WTC11 (cell line): Measurements from ENCODE around the gene CST9. TPM values are rescaled to one million over a fixed set of nuclear protein-coding genes. Genes with fewer than 3 reads are reported as not detected.

Experiments used
- ATAC-seq: fragments of 200-7000 bp; cut with Tn5 transposase; 2 replicates; pipeline ENCODE4 v1.10.0; 2021; ENCODE audit warnings: mild to moderate bottlenecking, moderate library complexity
- CTCF ChIA-PET: fragments of 300-600 bp; sonication (Branson Sonifier 250); formaldehyde crosslinking; loops from one replicate; lab custom pipeline; 2021; ENCODE audit warnings: antibody characterized with exemption; lab: Charles Lee
- POLR2A ChIA-PET: fragments of 350-600 bp; sonication (Branson Sonifier 250); formaldehyde crosslinking; loops from one replicate; lab custom pipeline; 2021; ENCODE audit warnings: antibody characterized with exemption; lab: Charles Lee
- DNase-seq: peaks from one replicate; pipeline ENCODE4 v3.0.0; 2021; ENCODE audit warnings: low spot score
- H3K27ac Mint-ChIP-seq: 2 replicates; pipeline ENCODE4 v1.8.0; 2021; ENCODE audit warnings: mixed read lengths
- H3K27me3 Mint-ChIP-seq: 2 replicates; pipeline ENCODE4 v1.8.0; 2021; ENCODE audit warnings: low read depth, mild to moderate bottlenecking, moderate library complexity, mixed read lengths
- H3K36me3 Mint-ChIP-seq: 2 replicates; pipeline ENCODE4 v1.8.0; 2021; ENCODE audit warnings: mixed read lengths
- H3K4me1 Mint-ChIP-seq: 2 replicates; pipeline ENCODE4 v1.8.0; 2022; ENCODE audit warnings: mixed read lengths
- H3K4me3 Mint-ChIP-seq: 2 replicates; pipeline ENCODE4 v1.8.0; 2021; ENCODE audit warnings: mild to moderate bottlenecking, moderate library complexity, mixed read lengths
- H3K9me3 Mint-ChIP-seq: 2 replicates; pipeline ENCODE4 v1.8.0; 2021; ENCODE audit warnings: mixed read lengths
- EMX1 ChIP-seq: fragments of 250-450 bp; sonication (Bioruptor Pico); IDR thresholded peaks from 2 replicates; pipeline ENCODE4 v1.8.0; 2021; ENCODE audit warnings: mild to moderate bottlenecking
- FOXP1 ChIP-seq: sonication (generic); formaldehyde crosslinking; IDR thresholded peaks from 2 replicates; pipeline ENCODE4 v1.8.0; 2022; ENCODE audit warnings: missing genetic modification reagents, mild to moderate bottlenecking, moderate library complexity, borderline replicate concordance
- GRHL2 ChIP-seq: fragments of 250-450 bp; sonication (Bioruptor Pico); IDR thresholded peaks from 2 replicates; pipeline ENCODE4 v1.8.0; 2022; ENCODE audit warnings: mild to moderate bottlenecking, moderate library complexity; ENCODE audit not compliant: insufficient replicate concordance, severe bottlenecking
- GTF2I ChIP-seq: fragments of 250-450 bp; sonication (Bioruptor Pico); conservative IDR thresholded peaks from 2 replicates; pipeline ENCODE4 v1.4.0; 2021; ENCODE audit warnings: mild to moderate bottlenecking
- IRF2 ChIP-seq: sonication (generic); formaldehyde crosslinking; IDR thresholded peaks from 2 replicates; pipeline ENCODE4 v1.8.0; 2022; ENCODE audit warnings: low read depth, missing genetic modification reagents, borderline replicate concordance
- MYBL2 ChIP-seq: sonication (generic); formaldehyde crosslinking; IDR thresholded peaks from 2 replicates; pipeline ENCODE4 v1.8.1; 2023; ENCODE audit warnings: mild to moderate bottlenecking, moderate library complexity, missing genetic modification reagents
- NFATC4 ChIP-seq: fragments of 250-450 bp; sonication (Bioruptor Pico); IDR thresholded peaks from 2 replicates; pipeline ENCODE4 v1.9.0; 2021; ENCODE audit warnings: mild to moderate bottlenecking
- NR3C1 ChIP-seq: sonication (generic); formaldehyde crosslinking; conservative IDR thresholded peaks from 2 replicates; pipeline ENCODE4 v1.8.1; 2023; ENCODE audit warnings: low read depth, mild to moderate bottlenecking, missing genetic modification reagents
- RORB ChIP-seq: fragments of 250-450 bp; sonication (Bioruptor Pico); IDR thresholded peaks from 2 replicates; pipeline ENCODE4 v1.9.0; 2021; ENCODE audit warnings: mild to moderate bottlenecking
- SOX15 ChIP-seq: fragments of 250-450 bp; sonication (Bioruptor Pico); IDR thresholded peaks from 2 replicates; pipeline ENCODE4 v1.9.0; 2021; ENCODE audit warnings: mild to moderate bottlenecking
- SP1 ChIP-seq: sonication (generic); formaldehyde crosslinking; conservative IDR thresholded peaks from 2 replicates; pipeline ENCODE4 v1.8.1; 2022; ENCODE audit warnings: missing genetic modification reagents
- TCF7 ChIP-seq: sonication (generic); formaldehyde crosslinking; IDR thresholded peaks from 2 replicates; pipeline ENCODE4 v1.8.0; 2022; ENCODE audit warnings: mild to moderate bottlenecking, low read depth, missing genetic modification reagents, moderate library complexity
- ZNF219 ChIP-seq: sonication (generic); formaldehyde crosslinking; IDR thresholded peaks from 2 replicates; pipeline ENCODE4 v1.8.0; 2023; ENCODE audit warnings: missing genetic modification reagents, mild to moderate bottlenecking, borderline replicate concordance
- ZNF416 ChIP-seq: fragments of 250-450 bp; sonication (Bioruptor Pico); IDR thresholded peaks from 2 replicates; pipeline ENCODE4 v1.9.0; 2021; ENCODE audit warnings: mild to moderate bottlenecking, inconsistent platforms
- total RNA-seq: library from RNA; stranded (reverse); gene quantifications from 3 replicates; pipeline ENCODE4 v1.2.3, GENCODE V29; 2021
- TF ChIP-seq, protein P1 (sequence below): fragments of 250-450 bp; sonication (Bioruptor Pico); IDR thresholded peaks from 2 replicates; pipeline ENCODE4 v1.9.0; 2021; ENCODE audit warnings: mild to moderate bottlenecking, borderline replicate concordance
- TF ChIP-seq, protein P2 (sequence below): sonication (generic); formaldehyde crosslinking; IDR thresholded peaks from 2 replicates; pipeline ENCODE4 v1.8.1; 2022; ENCODE audit warnings: low read depth, mild to moderate bottlenecking, moderate library complexity, missing genetic modification reagents, borderline replicate concordance
- TF ChIP-seq, protein P3 (sequence below): sonication (generic); formaldehyde crosslinking; conservative IDR thresholded peaks from 2 replicates; pipeline ENCODE4 v1.8.1; 2022; ENCODE audit warnings: mild to moderate bottlenecking, missing genetic modification reagents
- TF ChIP-seq, protein P4 (sequence below): sonication (generic); formaldehyde crosslinking; IDR thresholded peaks from 2 replicates; pipeline ENCODE4 v1.8.1; 2022; ENCODE audit warnings: mild to moderate bottlenecking, moderate library complexity, missing genetic modification reagents
- TF ChIP-seq, protein P5 (sequence below): fragments of 250-450 bp; sonication (Bioruptor Pico); IDR thresholded peaks from 2 replicates; pipeline ENCODE4 v1.9.0; 2021; ENCODE audit warnings: mild to moderate bottlenecking
- TF ChIP-seq, protein P6 (sequence below): sonication (generic); formaldehyde crosslinking; IDR thresholded peaks from 2 replicates; pipeline ENCODE4 v1.8.1; 2023; ENCODE audit warnings: mild to moderate bottlenecking, missing genetic modification reagents, moderate library complexity
- TF ChIP-seq, protein P7 (sequence below): sonication (generic); formaldehyde crosslinking; IDR thresholded peaks from 2 replicates; pipeline ENCODE4 v1.8.0; 2023; ENCODE audit warnings: mild to moderate bottlenecking, missing genetic modification reagents

CST9 gene
- total RNA-seq, 1 experiment from 2014 or later, result not detected

DNA sequence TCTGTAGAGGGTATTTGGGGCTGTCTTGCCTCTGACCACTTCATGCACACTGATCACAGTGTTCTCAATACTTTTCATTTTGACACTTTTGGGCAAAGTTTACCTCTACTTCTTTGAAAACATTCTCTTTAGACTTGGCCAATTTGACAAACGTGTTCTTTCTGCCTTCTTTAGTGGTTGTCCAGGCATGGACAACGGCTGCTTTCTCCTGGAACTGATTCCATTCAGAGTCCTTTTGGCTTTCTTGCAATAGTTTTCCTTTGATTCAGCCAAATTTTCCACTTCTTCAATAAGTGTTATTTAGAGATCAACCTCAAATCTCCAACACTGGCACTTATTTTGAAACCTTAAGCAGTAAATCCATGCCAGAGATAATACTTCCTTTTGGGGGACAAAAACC lies 6.7 kb upstream of the CST9 start (continued):
- TF ChIP-seq, protein P1, sequence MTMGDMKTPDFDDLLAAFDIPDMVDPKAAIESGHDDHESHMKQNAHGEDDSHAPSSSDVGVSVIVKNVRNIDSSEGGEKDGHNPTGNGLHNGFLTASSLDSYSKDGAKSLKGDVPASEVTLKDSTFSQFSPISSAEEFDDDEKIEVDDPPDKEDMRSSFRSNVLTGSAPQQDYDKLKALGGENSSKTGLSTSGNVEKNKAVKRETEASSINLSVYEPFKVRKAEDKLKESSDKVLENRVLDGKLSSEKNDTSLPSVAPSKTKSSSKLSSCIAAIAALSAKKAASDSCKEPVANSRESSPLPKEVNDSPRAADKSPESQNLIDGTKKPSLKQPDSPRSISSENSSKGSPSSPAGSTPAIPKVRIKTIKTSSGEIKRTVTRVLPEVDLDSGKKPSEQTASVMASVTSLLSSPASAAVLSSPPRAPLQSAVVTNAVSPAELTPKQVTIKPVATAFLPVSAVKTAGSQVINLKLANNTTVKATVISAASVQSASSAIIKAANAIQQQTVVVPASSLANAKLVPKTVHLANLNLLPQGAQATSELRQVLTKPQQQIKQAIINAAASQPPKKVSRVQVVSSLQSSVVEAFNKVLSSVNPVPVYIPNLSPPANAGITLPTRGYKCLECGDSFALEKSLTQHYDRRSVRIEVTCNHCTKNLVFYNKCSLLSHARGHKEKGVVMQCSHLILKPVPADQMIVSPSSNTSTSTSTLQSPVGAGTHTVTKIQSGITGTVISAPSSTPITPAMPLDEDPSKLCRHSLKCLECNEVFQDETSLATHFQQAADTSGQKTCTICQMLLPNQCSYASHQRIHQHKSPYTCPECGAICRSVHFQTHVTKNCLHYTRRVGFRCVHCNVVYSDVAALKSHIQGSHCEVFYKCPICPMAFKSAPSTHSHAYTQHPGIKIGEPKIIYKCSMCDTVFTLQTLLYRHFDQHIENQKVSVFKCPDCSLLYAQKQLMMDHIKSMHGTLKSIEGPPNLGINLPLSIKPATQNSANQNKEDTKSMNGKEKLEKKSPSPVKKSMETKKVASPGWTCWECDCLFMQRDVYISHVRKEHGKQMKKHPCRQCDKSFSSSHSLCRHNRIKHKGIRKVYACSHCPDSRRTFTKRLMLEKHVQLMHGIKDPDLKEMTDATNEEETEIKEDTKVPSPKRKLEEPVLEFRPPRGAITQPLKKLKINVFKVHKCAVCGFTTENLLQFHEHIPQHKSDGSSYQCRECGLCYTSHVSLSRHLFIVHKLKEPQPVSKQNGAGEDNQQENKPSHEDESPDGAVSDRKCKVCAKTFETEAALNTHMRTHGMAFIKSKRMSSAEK (CRISPR knock-in tag), result no peak
- TF ChIP-seq RORB (CRISPR knock-in tag) (no peak), GTF2I (CRISPR knock-in tag) (no peak), NR3C1 (CRISPR knock-in tag) (no peak), IRF2 (CRISPR knock-in tag) (no peak), ZNF219 (CRISPR knock-in tag) (no peak)
- TF ChIP-seq, all 79 proteins: peak for 0

DNA sequence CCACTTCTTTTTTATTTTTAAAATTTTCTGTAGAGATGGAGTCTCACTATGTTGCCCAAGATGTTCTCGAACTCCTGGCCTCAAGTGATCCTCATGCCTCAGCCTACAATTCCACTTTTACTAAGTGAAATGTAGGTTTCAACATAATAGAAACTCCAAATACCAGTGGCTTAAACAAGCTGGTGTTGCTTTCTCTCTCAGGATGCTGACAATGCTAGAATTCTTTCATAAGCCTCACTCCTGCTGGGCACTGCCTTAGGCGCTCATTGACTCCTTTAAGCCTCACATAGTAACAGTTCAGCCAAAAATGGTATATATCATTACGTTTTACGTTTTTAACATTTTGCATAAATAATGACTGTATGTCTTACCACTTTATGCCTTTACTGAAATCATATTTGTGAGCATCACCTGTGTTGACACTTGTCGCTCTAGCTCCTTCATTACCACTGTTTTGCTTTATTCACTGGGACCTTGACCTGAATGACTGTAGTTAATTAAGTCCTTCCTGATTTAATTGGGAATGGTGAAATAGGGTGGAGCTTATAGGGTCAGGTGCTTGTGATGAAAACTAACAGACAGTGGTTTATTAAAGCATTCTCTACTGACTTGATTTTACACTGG lies 3.9 kb upstream of the CST9 start:
- Mint-ChIP-seq H3K27me3 (peaks cover 10% of the 10 kb centered on the region; the same call in 1 of the 2 replicates), H3K4me3 (no peak overlapping the region), H3K36me3 (no peaks in the 10 kb centered on the region), H3K27ac (no peak overlapping the region), H3K9me3 (no peaks in the 10 kb centered on the region), H3K4me1 (peaks cover 22% of the 10 kb centered on the region)
- no peak for DNase-seq
- no peak for ATAC-seq
- ChIA-PET POLR2A (no interaction called here), CTCF (interaction anchor here (0.8 to 4.1 kb wide), 4 partner anchors 11 to 167 kb away, joined by 3 to 56 read pairs (median 12); no protein-coding TSS in a partner anchor)
- TF ChIP-seq, protein P2, sequence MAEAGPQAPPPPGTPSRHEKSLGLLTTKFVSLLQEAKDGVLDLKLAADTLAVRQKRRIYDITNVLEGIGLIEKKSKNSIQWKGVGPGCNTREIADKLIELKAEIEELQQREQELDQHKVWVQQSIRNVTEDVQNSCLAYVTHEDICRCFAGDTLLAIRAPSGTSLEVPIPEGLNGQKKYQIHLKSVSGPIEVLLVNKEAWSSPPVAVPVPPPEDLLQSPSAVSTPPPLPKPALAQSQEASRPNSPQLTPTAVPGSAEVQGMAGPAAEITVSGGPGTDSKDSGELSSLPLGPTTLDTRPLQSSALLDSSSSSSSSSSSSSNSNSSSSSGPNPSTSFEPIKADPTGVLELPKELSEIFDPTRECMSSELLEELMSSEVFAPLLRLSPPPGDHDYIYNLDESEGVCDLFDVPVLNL (CRISPR knock-in tag), result no peak
- TF ChIP-seq EMX1 (CRISPR knock-in tag), result no peak
- TF ChIP-seq, protein P3, sequence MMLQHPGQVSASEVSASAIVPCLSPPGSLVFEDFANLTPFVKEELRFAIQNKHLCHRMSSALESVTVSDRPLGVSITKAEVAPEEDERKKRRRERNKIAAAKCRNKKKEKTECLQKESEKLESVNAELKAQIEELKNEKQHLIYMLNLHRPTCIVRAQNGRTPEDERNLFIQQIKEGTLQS, result no peak

DNA sequence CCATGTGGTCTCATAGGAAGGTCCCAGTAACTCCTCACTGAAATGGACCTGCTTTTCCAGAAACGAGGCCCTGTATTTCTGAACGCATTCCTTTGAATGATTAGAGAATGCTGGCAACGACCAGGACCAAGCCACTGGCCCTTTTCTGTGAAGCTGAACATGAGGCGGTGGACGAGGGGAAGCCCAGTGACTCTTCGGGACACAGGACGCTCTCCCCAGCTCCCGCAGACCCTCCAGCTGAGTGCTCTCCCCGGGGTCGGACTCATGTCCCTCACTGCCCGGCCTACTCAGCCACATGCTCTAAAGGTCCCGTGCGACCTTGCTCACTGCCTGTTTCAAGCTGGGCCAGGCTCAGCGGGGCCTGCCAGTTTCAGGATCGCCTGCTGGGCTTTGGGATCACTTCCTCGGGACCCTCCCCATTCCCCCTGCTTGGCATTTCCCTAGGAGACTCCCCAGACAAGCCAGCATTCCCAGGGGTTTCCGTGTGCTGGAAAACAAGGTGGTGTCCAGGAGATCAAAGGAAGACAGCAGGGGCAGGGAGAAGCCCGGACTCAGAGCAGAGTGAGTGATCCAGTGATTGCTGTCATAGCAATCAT lies 2.6 kb upstream of the CST9 start:
- DNase-seq, result no peak
- POLR2A ChIA-PET, result no interaction called here
- TF ChIP-seq, protein P4, sequence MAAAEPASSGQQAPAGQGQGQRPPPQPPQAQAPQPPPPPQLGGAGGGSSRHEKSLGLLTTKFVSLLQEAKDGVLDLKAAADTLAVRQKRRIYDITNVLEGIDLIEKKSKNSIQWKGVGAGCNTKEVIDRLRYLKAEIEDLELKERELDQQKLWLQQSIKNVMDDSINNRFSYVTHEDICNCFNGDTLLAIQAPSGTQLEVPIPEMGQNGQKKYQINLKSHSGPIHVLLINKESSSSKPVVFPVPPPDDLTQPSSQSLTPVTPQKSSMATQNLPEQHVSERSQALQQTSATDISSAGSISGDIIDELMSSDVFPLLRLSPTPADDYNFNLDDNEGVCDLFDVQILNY, result no peak
- TF ChIP-seq GTF2I (CRISPR knock-in tag), result no peak
- TF ChIP-seq, protein P5, sequence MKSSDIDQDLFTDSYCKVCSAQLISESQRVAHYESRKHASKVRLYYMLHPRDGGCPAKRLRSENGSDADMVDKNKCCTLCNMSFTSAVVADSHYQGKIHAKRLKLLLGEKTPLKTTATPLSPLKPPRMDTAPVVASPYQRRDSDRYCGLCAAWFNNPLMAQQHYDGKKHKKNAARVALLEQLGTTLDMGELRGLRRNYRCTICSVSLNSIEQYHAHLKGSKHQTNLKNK, result no peak
- TF ChIP-seq, protein P6, sequence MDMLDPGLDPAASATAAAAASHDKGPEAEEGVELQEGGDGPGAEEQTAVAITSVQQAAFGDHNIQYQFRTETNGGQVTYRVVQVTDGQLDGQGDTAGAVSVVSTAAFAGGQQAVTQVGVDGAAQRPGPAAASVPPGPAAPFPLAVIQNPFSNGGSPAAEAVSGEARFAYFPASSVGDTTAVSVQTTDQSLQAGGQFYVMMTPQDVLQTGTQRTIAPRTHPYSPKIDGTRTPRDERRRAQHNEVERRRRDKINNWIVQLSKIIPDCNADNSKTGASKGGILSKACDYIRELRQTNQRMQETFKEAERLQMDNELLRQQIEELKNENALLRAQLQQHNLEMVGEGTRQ (CRISPR knock-in tag), result no peak
- TF ChIP-seq, protein P7, sequence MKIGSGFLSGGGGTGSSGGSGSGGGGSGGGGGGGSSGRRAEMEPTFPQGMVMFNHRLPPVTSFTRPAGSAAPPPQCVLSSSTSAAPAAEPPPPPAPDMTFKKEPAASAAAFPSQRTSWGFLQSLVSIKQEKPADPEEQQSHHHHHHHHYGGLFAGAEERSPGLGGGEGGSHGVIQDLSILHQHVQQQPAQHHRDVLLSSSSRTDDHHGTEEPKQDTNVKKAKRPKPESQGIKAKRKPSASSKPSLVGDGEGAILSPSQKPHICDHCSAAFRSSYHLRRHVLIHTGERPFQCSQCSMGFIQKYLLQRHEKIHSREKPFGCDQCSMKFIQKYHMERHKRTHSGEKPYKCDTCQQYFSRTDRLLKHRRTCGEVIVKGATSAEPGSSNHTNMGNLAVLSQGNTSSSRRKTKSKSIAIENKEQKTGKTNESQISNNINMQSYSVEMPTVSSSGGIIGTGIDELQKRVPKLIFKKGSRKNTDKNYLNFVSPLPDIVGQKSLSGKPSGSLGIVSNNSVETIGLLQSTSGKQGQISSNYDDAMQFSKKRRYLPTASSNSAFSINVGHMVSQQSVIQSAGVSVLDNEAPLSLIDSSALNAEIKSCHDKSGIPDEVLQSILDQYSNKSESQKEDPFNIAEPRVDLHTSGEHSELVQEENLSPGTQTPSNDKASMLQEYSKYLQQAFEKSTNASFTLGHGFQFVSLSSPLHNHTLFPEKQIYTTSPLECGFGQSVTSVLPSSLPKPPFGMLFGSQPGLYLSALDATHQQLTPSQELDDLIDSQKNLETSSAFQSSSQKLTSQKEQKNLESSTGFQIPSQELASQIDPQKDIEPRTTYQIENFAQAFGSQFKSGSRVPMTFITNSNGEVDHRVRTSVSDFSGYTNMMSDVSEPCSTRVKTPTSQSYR (CRISPR knock-in tag), result no peak
- TF ChIP-seq SP1, result no peak
- TF ChIP-seq ZNF416 (CRISPR knock-in tag), result no peak
- no peak for TF ChIP-seq NFATC4 (CRISPR knock-in tag)
- no peak for TF ChIP-seq FOXP1 (CRISPR knock-in tag)
- TF ChIP-seq MYBL2 (CRISPR knock-in tag), result no peak
- no peak for TF ChIP-seq TCF7 (CRISPR knock-in tag)
- TF ChIP-seq SOX15, result no peak
- TF ChIP-seq GRHL2 (CRISPR knock-in tag), result no peak

More for the DNA sequence above, 2.6 kb upstream of the CST9 start:
- Mint-ChIP-seq H3K4me3 (no peak overlapping the region), H3K36me3 (no peaks in the 10 kb centered on the region), H3K27me3 (peaks cover 21% of the 10 kb centered on the region; the same call in 1 of the 2 replicates), H3K27ac (no peak overlapping the region), H3K4me1 (peaks cover 22% of the 10 kb centered on the region), H3K9me3 (no peaks in the 10 kb centered on the region)
- no peak for ATAC-seq
- CTCF ChIA-PET, result interaction anchor here (1.3 to 4.1 kb wide), 4 partner anchors 42 to 166 kb away, joined by 3 to 56 read pairs (median 13); no protein-coding TSS in a partner anchor
